PFSK-1 (cell line): Measurements from ENCODE around the gene ARHGAP42.

Experiments used
- FOXP2 ChIP-seq: optimal IDR thresholded peaks from 2 replicates; pipeline ENCODE3; 2011; ENCODE audit warnings: borderline replicate concordance, control low read depth, inconsistent platforms; ENCODE audit not compliant: insufficient read depth; ENCODE audit errors: extremely low read length, extremely low read depth
- TAF1 ChIP-seq: IDR thresholded peaks from 2 replicates; pipeline ENCODE4 v1.6.1; 2012; ENCODE audit warnings: low read length, control low read depth, borderline replicate concordance; ENCODE audit not compliant: insufficient read depth

DNA sequence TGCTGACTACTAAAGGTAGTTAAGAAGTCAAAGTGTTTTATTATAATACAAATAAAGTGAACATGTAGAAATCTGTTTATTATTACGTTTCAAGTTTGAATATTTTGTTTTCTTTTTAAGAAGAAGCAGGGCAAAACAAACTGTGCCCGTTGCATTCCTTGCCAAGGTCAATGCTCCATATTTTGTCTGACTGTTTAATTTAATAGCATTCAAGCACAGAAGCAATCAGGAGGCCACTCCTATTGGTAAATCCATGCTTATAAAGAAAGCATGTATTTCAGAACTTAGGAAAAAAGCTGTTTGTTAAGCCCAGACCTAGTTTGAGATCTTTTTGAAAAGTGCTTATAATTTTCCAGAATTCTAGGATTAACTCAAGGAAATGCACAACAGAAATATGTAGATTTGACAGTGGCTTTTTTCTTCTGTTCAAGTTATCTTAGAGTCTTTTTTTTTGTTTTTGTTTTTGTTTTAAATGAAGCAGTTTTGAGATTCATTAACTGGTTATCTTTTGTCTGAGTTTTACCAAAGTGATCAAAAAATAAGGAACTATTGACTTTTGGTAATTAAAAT lies 51.7 kb downstream of the ARHGAP42 start:
- no peak for TF ChIP-seq FOXP2
- TF ChIP-seq TAF1: no peak
